ENCODE results near the gene CES2.

- TF ChIP-seq RAD21 (IDR thresholded peaks at IDR 0.05; ENCODE audit: low read length), result no peak
- no peak for TF ChIP-seq TAF1 (IDR thresholded peaks at IDR 0.05; ENCODE audit: borderline replicate concordance, low read depth, low read length)
- TF ChIP-seq CTCF (IDR thresholded peaks at IDR 0.05), result no peak
- TF ChIP-seq POLR2AphosphoS5 (IDR thresholded peaks at IDR 0.05; ENCODE audit: low read depth, low read length), result no peak
- no peak for TF ChIP-seq REST (IDR thresholded peaks at IDR 0.05; ENCODE audit: low read depth, low read length)
- no peak for TF ChIP-seq RCOR1 (IDR thresholded peaks at IDR 0.05; ENCODE audit: low read length)
- TF ChIP-seq RFX5 (IDR thresholded peaks at IDR 0.05; ENCODE audit: low read length), result no peak
- TF ChIP-seq MAX (IDR thresholded peaks at IDR 0.05; ENCODE audit: low read depth), result no peak
- no peak for TF ChIP-seq TEAD4 (IDR thresholded peaks at IDR 0.05; ENCODE audit: borderline replicate concordance, insufficient read depth)
- TF ChIP-seq SIN3A (IDR thresholded peaks at IDR 0.05; ENCODE audit: borderline replicate concordance, low read depth, low read length), result no peak
- TF ChIP-seq NRF1 (IDR thresholded peaks at IDR 0.05; ENCODE audit: low read depth, low read length), result no peak
These were observed 39.7 kb upstream of the CES2 start for GRCh38 chr16:66895689-66895979.

All from SK-N-SH (cell line).